Ishikawa (cell line): ENCODE results near the gene TMBIM1.

ENCODE experiments used
- CEBPB ChIP-seq: IDR thresholded peaks from 2 replicates; pipeline ENCODE4 v1.6.1; 2012
- CREB1 ChIP-seq: IDR thresholded peaks from 2 replicates; pipeline ENCODE4 v1.6.1; 2012; ENCODE audit warnings: low read depth
- EGR1 ChIP-seq: IDR thresholded peaks from 2 replicates; pipeline ENCODE4 v1.6.1; 2012
- EP300 ChIP-seq: IDR thresholded peaks from 2 replicates; pipeline ENCODE4 v1.6.1; 2012; ENCODE audit warnings: borderline replicate concordance
- FOXM1 ChIP-seq: IDR thresholded peaks from 2 replicates; pipeline ENCODE4 v1.6.1; 2012; ENCODE audit warnings: low read depth, borderline replicate concordance
- NFIC ChIP-seq: IDR thresholded peaks from 2 replicates; pipeline ENCODE4 v1.6.1; 2012
- RAD21 ChIP-seq: IDR thresholded peaks from 2 replicates; pipeline ENCODE4 v1.6.1; 2012; ENCODE audit warnings: low read depth
- TAF1 ChIP-seq: IDR thresholded peaks from 2 replicates; pipeline ENCODE4 v1.6.1; 2012; ENCODE audit warnings: low read depth, mild to moderate bottlenecking
- TCF12 ChIP-seq: IDR thresholded peaks from 2 replicates; pipeline ENCODE4 v1.6.1; 2012; ENCODE audit warnings: low read depth
- TEAD4 ChIP-seq: IDR thresholded peaks from 2 replicates; pipeline ENCODE4 v1.6.1; 2012
- YY1 ChIP-seq: IDR thresholded peaks from 2 replicates; pipeline ENCODE4 v1.6.1; 2012; ENCODE audit warnings: low read depth
- ZBTB7A ChIP-seq: IDR thresholded peaks from 2 replicates; pipeline ENCODE4 v1.6.1; 2012; ENCODE audit warnings: low read depth
- TF ChIP-seq, protein P1 (sequence below): IDR thresholded peaks from 2 replicates; pipeline ENCODE4 v1.6.1; 2012
- TF ChIP-seq, protein P2 (sequence below): IDR thresholded peaks from 2 replicates; pipeline ENCODE4 v1.6.1; 2012; ENCODE audit warnings: low read depth, mild to moderate bottlenecking
- TF ChIP-seq, protein P3 (sequence below): IDR thresholded peaks from 2 replicates; pipeline ENCODE4 v1.6.1; 2012

The TMBIM1 gene

DNA sequence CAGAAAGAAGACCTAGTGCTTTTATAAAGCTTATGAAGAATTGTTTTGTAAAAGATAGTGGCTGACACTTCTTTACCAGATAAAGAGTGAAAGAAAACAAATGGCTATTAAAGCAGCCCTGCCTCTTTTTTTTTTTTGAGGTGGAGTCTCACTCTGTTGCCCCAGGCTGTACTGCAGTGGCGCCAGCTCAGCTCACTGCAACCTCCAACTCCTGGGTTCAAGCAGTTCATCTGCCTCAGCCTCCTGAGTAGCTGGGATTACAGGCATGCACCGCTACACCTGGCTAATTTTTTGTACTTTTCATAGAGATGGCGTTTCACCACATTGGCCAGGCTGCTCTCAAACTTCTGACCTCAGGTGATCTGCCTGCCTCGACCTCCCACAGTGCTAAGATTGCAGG is 62.5 kb downstream of the TMBIM1 start:
- TF ChIP-seq, protein P1, sequence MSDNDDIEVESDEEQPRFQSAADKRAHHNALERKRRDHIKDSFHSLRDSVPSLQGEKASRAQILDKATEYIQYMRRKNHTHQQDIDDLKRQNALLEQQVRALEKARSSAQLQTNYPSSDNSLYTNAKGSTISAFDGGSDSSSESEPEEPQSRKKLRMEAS = no peak
- TF ChIP-seq FOXM1 = no peak
- TF ChIP-seq TAF1 = no peak
- no peak for TF ChIP-seq EP300
- TF ChIP-seq, protein P2, sequence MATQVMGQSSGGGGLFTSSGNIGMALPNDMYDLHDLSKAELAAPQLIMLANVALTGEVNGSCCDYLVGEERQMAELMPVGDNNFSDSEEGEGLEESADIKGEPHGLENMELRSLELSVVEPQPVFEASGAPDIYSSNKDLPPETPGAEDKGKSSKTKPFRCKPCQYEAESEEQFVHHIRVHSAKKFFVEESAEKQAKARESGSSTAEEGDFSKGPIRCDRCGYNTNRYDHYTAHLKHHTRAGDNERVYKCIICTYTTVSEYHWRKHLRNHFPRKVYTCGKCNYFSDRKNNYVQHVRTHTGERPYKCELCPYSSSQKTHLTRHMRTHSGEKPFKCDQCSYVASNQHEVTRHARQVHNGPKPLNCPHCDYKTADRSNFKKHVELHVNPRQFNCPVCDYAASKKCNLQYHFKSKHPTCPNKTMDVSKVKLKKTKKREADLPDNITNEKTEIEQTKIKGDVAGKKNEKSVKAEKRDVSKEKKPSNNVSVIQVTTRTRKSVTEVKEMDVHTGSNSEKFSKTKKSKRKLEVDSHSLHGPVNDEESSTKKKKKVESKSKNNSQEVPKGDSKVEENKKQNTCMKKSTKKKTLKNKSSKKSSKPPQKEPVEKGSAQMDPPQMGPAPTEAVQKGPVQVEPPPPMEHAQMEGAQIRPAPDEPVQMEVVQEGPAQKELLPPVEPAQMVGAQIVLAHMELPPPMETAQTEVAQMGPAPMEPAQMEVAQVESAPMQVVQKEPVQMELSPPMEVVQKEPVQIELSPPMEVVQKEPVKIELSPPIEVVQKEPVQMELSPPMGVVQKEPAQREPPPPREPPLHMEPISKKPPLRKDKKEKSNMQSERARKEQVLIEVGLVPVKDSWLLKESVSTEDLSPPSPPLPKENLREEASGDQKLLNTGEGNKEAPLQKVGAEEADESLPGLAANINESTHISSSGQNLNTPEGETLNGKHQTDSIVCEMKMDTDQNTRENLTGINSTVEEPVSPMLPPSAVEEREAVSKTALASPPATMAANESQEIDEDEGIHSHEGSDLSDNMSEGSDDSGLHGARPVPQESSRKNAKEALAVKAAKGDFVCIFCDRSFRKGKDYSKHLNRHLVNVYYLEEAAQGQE = no peak

DNA sequence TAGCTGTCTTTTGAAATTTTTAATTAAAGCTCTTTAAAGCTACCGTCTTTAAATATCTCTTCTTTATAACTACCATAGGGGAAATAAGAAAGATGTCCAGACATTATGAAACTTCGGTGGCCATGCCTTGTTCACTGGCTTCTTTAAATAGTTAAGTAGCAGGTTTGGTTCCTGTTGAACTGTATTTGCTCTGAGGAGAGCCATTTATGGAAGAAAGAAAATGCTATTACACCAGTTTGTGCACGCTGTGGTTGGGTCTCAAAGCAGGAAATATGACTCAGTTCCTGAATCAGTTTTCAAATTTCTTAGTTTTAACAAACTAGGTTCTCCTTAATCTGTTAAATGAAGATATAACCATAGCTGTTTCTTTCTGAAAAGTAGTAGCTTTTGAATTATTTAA is 63.1 kb downstream of the TMBIM1 start:
- TF ChIP-seq YY1 (no peak), CREB1 (no peak)
- TF ChIP-seq, protein P3, sequence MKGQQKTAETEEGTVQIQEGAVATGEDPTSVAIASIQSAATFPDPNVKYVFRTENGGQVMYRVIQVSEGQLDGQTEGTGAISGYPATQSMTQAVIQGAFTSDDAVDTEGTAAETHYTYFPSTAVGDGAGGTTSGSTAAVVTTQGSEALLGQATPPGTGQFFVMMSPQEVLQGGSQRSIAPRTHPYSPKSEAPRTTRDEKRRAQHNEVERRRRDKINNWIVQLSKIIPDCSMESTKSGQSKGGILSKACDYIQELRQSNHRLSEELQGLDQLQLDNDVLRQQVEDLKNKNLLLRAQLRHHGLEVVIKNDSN = no peak

DNA sequence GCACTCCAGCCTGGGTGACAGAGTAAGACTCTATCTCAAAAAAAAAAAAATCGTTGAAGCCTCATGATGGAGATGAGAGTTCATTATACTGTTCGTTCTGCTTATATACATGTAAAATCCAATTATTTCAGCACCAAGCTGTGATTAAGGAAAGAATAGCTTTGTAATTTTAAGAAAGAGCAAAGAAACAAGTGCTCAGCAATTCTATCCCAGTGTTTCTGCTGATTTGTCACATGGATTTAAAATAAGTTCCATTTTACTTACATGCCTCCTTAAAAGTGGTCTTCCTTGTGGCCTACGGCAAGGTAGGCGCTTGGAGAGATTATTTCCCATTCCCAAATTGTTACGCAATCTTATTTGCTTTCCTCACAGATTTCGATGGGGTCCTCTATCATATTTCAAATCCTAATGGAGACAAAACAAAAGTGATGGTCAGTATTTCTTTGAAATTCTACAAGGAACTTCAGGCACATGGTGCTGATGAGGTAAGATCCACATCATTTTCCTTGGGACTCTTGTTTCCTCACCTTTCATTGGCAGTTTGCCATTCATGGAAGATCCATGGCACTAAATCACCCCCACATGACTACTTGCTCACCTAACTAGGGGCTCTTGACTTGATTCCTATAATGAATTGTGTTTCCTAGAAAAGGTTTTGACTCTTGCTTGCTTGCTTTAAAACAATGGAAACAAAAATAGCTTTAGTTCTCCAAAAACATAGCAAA is 63.8 kb downstream of the TMBIM1 start:
- TF ChIP-seq CEBPB (peak; percentile 83), TCF12 (no peak), YY1 (no peak), EP300 (no peak), NFIC (peak; percentile 17; the same call in 1 of the 2 replicates), FOXM1 (no peak), EGR1 (no peak)

DNA sequence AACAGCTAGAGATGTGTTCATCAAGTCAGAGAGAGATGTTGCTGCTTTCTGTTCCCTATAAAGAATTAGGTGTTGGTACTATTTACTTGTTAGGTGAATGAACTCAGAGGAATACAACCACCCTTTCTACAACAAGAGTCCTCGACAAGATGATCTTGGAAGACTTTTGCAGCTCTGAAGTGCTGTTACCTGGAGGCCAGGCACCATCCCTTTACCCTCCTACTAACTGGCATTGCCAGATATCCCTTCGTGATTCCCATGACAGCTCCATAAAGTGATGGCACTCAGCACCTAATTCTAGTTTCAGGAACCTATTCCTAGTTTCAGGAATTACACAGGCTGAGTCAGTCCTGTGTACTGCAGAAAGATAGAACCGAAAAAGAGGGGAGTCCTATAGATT is 65.4 kb downstream of the TMBIM1 start:
- no peak for TF ChIP-seq YY1
- TF ChIP-seq, protein P3 = no peak
- TF ChIP-seq, protein P2 = no peak
- TF ChIP-seq FOXM1 = no peak
- TF ChIP-seq EGR1 = no peak
- no peak for TF ChIP-seq ZBTB7A
- TF ChIP-seq, protein P1 = no peak
- TF ChIP-seq TAF1 = no peak
- no peak for TF ChIP-seq TEAD4
- no peak for TF ChIP-seq RAD21
- no peak for TF ChIP-seq EP300
- no peak for TF ChIP-seq TCF12
- no peak for TF ChIP-seq NFIC
- no peak for TF ChIP-seq CEBPB
- no peak for TF ChIP-seq CREB1
